Measurements from ENCODE around the gene SOWAHB.

SOWAHB gene

DNA sequence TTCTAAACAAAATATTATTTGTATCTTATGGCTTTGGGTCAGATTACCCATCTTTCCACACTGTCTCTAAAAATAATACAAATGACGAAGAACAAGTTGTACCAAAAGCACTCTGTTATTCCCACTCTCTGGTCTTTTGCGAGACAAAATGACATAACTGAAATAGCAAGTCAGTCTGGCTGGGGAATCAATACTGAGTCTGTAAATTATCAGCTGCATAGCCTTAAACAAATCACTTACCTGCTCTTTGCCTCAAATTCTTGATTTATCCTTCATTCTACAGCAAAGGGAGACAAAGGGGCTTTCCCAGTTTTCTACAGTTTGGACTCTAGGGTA, 40.9 kb downstream of the SOWAHB start:
- H3K4me2 ChIP-seq (ENCODE audit: low read depth, low read length, poor library complexity, severe bottlenecking): no peak overlapping the region

DNA sequence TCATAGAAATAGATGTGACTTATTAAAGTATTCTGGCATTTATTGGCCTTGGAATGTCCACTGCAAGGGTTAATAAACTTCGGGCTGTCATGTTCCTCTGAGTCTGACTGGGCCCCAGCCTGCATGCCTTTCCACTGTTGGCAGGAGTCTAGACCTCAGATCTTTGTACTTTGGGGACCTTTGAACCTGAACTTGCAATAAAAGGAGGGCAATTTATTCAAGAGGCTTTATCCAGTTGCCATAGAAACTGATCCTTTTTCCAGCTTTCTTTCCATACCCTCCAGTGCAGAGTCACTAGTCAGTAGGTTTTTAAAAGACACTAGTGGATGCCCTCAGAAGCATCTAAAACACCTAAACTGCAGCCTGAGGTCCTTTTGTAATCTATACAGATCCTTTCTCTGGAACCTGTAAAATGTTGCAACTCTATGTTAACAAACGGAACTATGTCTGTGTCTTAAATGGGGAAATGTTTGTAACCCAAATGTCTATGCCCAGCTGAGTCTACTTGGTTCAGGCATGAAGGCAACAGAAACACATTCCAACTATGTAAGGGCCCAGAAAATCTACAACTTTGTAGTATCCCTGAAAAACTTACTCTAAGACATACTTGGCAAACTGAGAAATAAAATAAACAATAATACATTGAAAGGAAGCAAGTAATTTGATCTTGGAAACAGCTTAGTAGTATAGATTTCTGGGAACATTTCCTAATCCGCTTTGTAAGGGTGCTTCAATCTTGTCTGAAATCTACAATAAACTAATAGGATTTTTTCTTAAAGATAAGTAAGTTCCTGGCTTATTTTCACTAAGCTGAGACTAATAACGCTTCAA, 41.5 kb downstream of the SOWAHB start:
- no peaks in the 10 kb centered on the region for H4K20me1 ChIP-seq (ENCODE audit: insufficient read depth, low read length, poor library complexity, severe bottlenecking)
- no peaks in the 10 kb centered on the region for H3F3A ChIP-seq (ENCODE audit: low read depth)
- H3K36me3 ChIP-seq (ENCODE audit: insufficient read depth, low read length): no peaks in the 10 kb centered on the region
- no peaks in the 10 kb centered on the region for H3K27me3 ChIP-seq (ENCODE audit: insufficient read depth, low read length, poor library complexity, severe bottlenecking)
- H3K9ac ChIP-seq (ENCODE audit: low read depth, low read length, poor library complexity, severe bottlenecking): no peak overlapping the region
- no peak overlapping the region for H3K4me3 ChIP-seq (ENCODE audit: low read length, poor library complexity, severe bottlenecking)
- no peak overlapping the region for H3K4me2 ChIP-seq (ENCODE audit: low read depth, low read length, poor library complexity, severe bottlenecking)
- H2AFZ ChIP-seq (ENCODE audit: low read length): no peak overlapping the region
- H3K9me2 ChIP-seq (replicated peaks; ENCODE audit: low read depth, low read length): no peaks in the 10 kb centered on the region; the same call in 1 of the 2 replicates
- no peak for TF ChIP-seq CTCF (conservative IDR thresholded peaks at IDR 0.05; ENCODE audit: low read length)
- no peaks in the 10 kb centered on the region for H3K79me2 ChIP-seq (ENCODE audit: insufficient read depth, low read length)
- peaks cover 8% of the 10 kb centered on the region for H3K4me1 ChIP-seq (ENCODE audit: insufficient read depth, low read length, poor library complexity, severe bottlenecking)
- H3K9me3 ChIP-seq (ENCODE audit: insufficient read depth, low read depth, low read length): no peaks in the 10 kb centered on the region

More for the DNA sequence above, 40.9 kb downstream of the SOWAHB start:
- no peaks in the 10 kb centered on the region for H3K27me3 ChIP-seq (ENCODE audit: insufficient read depth, low read length, poor library complexity, severe bottlenecking)
- H3K4me3 ChIP-seq (ENCODE audit: low read length, poor library complexity, severe bottlenecking): no peak overlapping the region
- H3K4me1 ChIP-seq (ENCODE audit: insufficient read depth, low read length, poor library complexity, severe bottlenecking): peaks cover 8% of the 10 kb centered on the region
- no peaks in the 10 kb centered on the region for H3K36me3 ChIP-seq (ENCODE audit: insufficient read depth, low read length)
- H3K9me2 ChIP-seq (replicated peaks; ENCODE audit: low read depth, low read length): no peaks in the 10 kb centered on the region; the same call in 1 of the 2 replicates
- H3K79me2 ChIP-seq (ENCODE audit: insufficient read depth, low read length): no peaks in the 10 kb centered on the region
- H3K9me3 ChIP-seq (ENCODE audit: insufficient read depth, low read depth, low read length): no peaks in the 10 kb centered on the region
- H2AFZ ChIP-seq (ENCODE audit: low read length): no peak overlapping the region
- H3F3A ChIP-seq (ENCODE audit: low read depth): no peaks in the 10 kb centered on the region
- H4K20me1 ChIP-seq (ENCODE audit: insufficient read depth, low read length, poor library complexity, severe bottlenecking): no peaks in the 10 kb centered on the region
- no peak overlapping the region for H3K9ac ChIP-seq (ENCODE audit: low read depth, low read length, poor library complexity, severe bottlenecking)
- TF ChIP-seq EZH2phosphoT487 (IDR thresholded peaks at IDR 0.05; ENCODE audit: borderline replicate concordance) (no peak), CTCF (conservative IDR thresholded peaks at IDR 0.05; ENCODE audit: low read length) (no peak)

GRCh38 chr4:76854858-76855257, 43.1 kb downstream of the SOWAHB start:
- no peaks in the 10 kb centered on the region for H4K20me1 ChIP-seq (ENCODE audit: insufficient read depth, low read length, poor library complexity, severe bottlenecking)
- no peak overlapping the region for H3K4me3 ChIP-seq (ENCODE audit: low read length, poor library complexity, severe bottlenecking)
- no peaks in the 10 kb centered on the region; the same call in 1 of the 2 replicates for H3K9me2 ChIP-seq (replicated peaks; ENCODE audit: low read depth, low read length)
- H3K79me2 ChIP-seq (ENCODE audit: insufficient read depth, low read length): no peaks in the 10 kb centered on the region
- no peaks in the 10 kb centered on the region for H3K36me3 ChIP-seq (ENCODE audit: insufficient read depth, low read length)
- H2AFZ ChIP-seq (ENCODE audit: low read length): no peak overlapping the region
- TF ChIP-seq EZH2phosphoT487 (IDR thresholded peaks at IDR 0.05; ENCODE audit: borderline replicate concordance) (no peak), CTCF (conservative IDR thresholded peaks at IDR 0.05; ENCODE audit: low read length) (no peak)
- no peaks in the 10 kb centered on the region for H3K27me3 ChIP-seq (ENCODE audit: insufficient read depth, low read length, poor library complexity, severe bottlenecking)
- H3K4me1 ChIP-seq (ENCODE audit: insufficient read depth, low read length, poor library complexity, severe bottlenecking): peaks cover 8% of the 10 kb centered on the region
- no peaks in the 10 kb centered on the region for H3F3A ChIP-seq (ENCODE audit: low read depth)
- H3K4me2 ChIP-seq (ENCODE audit: low read depth, low read length, poor library complexity, severe bottlenecking): no peak overlapping the region
- H3K9me3 ChIP-seq (ENCODE audit: insufficient read depth, low read depth, low read length): no peaks in the 10 kb centered on the region
- no peak overlapping the region for H3K9ac ChIP-seq (ENCODE audit: low read depth, low read length, poor library complexity, severe bottlenecking)
